GM18498 (cell line): ENCODE data around the gene RTL5.

ENCODE experiments used
- ATAC-seq: cut with Tn5 transposase; IDR thresholded peaks from one replicate; pipeline ENCODE4 v1.9.1; 2021; ENCODE audit warnings: mild to moderate bottlenecking, moderate library complexity; ENCODE audit not compliant: unreplicated experiment

RTL5 gene

DNA sequence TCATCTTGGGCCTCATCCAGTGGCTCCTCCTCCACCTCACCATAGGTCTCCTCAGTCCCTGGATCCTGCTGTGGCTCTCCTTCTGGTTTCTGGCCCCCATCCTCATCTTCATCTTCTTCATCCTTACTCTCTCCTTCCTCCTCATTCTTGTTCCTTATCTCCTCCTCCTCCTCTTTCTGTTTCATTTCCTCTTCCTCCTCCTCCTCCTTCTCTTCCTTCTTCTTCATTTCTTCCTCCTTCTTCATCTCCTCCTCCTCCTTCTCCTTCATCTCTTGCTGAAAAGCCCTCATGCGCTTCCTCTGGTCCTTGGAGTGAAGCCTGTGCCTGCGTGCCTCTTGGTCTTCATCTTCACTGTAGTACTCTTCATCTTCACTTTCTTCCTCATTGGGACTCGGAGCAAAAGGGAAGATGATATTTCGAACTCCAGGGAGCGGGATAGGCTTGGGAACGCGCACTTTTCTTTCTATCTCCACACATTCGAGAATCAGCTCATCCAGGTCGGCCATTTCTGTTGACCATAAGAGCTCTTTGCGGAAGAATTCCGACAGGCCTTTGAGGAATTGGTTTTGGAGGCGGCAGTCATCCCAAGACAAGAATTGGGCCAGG, 1.5 kb downstream of the RTL5 start:
- ATAC-seq = no peak

DNA sequence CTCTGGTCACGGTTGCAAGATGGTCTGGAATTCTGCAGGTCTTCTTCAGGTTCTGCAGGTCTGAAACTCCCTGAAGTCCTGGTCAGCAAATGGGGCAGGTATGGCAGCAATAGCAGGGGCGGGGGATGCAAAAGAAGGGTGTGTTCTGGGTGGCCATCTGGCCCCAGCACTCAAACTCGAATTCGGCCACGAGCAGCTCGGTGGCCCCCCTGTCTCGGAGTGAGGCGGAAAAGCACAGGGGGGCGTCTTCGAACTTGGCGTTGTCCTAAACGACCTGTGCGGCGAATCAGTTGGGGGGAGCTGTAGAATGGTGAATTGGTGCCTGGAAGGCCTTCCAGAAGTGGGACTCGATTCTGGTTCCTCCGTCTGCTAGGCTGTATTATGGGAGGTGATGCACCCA, 2.1 kb downstream of the RTL5 start:
- no peak for ATAC-seq

DNA sequence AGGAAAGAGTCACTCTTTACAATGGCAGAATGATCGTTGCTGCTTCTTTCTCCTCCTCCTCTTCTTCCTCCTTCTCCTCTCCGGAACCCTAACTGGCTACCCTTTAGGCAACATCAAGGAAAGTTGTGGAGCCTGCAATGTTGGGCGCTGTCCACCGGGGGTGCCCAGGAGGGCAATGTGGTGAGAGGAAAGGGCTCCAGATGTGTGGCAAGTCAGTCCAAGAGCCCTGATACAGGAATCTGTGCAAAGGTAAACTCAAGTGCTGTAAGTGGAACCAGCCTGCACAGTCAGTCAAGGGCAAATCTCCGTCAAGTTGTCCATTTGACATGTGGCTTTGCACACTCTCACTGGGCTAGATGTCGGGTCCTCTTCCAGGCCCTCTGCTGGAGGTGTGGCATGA, 2.8 kb downstream of the RTL5 start:
- no peak for ATAC-seq

DNA sequence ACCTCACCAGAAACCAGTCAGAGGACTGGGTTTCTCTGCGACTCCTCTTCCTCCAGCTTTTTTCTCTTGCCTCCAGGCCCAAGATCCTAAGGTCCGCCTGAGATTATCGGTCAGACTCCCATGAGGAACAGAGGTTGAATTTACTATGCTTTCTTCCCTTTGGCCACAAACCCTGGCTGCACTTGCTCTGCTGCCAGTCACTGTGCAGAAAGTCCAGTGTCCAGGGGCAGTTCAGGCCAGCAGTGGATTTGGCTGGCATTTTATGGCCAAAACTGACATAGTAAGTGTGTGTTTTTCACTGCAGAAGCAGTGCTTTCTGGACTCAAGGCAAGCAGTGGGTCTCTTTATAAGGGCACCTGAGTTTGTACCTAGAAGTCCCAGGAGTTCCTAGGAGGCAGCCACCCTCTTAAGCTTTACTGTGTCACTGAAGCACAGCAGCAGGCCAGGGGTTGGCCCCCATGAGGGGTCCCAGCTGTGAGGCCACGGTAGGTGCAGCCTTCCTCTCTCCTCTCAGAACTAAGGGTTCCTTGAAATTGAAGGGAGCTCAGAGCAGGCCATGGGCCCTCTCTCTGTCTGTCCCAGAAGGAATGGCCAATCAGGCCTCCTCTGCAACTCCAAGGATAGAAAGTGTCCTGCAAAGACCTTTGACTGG, 3.4 kb downstream of the RTL5 start:
- ATAC-seq = no peak

DNA sequence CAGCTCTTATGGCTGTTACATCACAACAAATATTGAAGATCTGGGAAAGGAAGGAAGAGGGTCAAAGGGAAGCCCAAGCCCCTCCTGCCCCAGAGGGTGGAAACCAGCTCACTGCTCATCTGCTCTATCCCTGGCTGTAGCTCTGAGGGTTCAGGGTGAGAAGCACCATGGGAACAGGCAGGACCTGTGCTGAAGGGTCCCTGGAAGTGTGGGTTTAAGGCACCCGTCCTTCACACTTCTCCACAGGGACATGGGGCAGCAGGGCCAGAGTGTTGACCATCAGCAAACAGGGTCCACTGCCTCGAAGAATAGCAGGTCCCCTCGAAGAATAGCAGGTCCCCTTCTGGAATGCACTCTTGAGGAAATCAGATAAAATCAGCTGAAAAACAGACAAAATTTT, 4.4 kb downstream of the RTL5 start:
- ATAC-seq = no peak

DNA sequence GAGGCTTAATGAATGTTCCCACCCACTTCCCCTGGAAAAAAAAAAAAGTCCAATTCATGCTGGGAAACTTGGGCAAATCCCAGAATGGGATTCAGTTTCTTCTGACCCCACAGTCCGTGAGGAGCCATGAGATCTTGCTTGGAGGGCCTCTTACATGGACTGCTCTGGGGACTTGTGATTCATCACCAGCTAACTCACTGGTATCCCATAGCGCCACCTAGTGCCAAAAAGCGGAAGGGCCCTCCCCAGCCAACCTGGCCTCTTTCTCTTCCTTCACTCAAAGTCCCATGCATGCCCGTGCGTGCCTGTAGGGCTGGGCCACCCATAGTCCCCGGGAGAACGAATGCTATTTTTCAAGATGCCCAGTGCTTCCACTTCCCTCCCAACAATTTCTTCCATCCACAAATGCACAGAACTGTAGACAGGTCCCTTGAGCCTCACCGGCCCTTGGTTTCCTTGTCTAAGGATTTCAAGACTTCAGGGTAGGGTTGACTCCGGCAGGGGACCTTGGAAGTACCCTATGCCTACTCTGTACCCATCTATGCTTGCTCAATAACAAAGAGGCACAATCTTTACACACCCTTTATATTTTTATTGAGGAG, 5.1 kb downstream of the RTL5 start:
- ATAC-seq = peak; percentile 67

DNA sequence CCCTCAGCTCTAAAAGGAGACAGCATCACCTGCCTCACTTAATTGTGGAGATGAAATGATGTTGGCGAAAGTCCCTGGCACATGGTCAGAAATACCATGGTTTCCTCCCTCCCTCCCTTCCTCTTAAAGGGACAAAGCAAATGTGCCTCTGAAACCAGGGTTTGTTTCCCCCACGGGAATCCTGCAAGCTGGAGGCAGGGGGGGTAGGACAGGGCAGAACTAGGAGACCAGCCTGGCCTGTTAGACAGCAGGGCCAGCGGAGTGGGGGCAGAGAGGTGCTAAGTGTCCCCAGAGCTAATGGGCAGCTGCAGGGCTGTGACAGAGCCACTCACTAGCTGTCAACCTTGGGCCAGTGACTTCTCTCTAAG, 5.7 kb downstream of the RTL5 start:
- no peak for ATAC-seq

DNA sequence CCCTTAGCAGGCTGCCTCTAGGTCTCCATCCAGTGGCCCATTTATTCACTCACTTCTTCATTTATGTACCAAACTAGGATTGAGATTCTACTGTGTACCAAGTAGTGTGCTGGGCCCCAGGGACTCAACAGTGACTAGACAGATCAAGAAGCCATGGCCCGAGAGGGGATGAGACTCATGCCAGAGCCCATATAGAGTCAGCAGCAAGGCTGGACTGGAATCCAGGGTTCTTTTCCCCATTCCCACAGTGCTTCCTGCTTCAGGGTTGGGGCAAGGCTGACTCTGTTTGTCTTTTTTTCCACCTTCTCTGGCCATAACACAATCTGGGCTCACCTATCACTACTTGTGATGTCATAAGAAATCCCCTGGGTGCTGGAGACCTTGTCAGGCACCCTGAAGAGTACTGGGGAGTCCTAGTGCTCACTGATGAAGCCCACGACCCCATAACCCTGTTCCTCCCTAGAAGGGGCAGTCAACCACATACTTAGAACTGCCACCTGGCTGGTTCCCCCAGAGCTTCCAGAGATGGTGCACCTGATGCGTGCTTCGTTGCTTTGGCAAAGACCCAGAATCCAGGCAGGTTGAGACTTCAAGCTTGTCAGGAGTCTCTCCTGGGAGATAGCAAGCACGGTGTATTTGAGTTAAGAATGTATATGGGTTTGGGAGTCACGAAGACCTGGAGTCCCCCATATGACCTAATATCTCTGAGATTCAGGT, 6.2 kb downstream of the RTL5 start:
- no peak for ATAC-seq

DNA sequence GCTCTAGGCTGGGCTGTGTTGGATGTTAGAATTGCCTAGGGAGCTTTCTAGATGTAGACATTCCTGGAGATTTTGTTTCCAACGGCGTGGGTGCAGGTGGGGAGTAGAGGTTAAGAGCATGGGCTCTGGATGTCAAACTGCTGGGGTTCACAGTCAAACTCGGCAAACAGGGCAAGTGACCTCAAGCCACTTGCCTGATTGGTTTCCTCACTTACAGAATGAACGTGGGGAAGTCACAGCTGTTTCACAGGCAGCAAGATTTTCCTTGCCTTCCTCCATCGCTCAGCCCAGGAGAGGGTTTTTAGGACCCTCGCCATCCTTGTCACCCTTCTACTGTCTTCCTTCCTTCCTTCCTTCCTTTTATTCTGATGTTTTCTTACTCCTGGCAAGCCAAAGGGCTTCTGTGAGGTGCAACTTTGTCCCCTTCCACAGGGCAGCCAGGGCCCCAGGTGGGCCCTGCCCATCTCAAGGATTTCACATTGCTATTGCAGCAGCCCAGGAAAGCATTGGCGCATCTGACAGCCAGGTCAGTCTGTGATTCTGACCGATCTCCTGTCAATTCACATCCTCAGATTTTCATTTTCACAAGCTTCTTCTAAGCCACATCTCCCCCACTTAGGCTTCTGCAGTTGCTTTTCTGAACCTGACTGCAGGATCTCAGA, 7.0 kb downstream of the RTL5 start:
- ATAC-seq = no peak

DNA sequence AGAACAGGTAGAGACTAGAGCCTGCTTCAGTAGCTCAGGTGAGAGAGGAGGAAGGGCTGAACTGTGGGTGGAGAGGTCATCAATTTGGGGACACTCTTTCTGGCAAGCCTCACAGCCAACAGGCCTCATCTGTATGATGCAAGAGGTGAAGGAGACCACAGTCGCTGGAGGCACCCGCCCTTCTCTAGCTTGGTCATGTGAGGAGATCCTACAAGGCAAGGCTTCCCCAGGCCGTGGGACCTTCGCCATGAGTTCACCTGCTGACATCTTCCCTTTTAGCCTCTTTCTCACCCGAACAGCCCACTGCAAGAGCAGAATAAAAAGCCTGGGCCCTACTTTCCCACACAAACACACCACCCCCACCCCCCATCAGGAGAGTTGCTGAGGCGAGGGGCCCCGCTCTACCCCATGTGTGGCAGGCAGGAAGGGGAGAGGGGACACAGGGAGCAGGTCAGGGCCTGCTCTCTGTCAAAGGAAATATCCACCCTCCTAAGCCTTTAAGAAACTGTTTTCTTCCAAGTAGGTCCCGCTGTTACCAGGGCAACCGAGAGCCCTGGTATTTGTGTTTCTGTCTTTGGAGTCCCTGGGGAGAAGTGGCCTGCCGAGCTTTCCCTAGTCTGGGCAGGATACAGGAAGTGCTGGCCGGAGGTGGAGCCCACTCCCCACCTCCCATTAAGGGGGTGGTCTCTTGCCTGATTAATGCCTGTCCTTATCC, 8.1 kb downstream of the RTL5 start:
- no peak for ATAC-seq

DNA sequence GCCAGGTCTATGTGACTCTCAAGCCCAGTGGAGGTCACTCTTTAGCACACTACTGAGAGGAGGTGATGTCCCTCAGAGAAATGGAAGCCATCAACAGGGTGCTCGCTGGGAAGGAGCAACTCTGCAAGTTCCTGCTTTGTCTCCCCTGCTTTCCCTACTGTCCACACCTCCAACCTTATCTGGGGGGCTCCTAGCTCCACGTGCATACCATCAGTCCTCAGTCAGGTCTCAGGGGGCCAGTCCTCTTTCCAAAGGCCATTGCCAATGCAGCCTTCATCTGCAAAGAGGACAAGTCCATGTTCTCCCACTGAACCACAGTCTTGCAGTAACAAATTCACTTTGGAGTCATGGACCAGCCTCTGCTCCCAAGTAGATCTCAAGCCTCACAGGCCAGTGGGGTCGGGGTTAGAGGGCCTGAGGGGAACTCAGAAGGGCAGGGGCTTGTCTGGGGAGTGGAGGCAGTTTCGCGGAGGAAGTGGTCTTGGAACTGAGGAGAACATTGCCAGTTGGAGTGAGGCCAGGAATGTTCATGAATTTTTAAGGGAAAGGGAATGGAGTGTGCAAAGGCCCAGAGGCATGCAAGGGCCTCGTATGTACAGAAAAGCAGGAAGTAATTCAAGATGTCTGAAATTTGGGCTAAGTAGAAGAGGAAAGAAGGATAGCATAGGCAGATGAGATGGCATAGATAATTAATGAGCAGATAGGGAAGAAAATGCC, 8.9 kb downstream of the RTL5 start:
- ATAC-seq = no peak

DNA sequence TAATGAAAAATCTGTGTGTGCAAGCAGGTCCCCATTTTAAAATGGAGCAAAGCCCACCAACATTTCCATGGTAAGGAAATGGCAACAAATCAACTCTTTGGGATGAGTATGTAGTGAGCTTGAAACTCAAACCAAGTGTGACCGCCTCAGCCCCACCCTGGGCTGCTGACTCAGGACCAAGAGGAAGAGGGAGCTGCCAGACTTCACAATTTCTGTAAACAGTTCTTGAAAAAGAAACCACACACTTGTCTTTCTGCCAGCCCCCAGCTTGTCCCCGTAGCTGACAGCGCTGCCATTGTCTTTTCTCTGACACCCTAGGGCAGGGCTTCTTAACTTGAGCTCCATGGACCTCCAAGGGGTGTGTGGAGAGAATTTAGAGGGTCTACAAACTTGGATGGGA, 10.3 kb downstream of the RTL5 start:
- peak; percentile 81 for ATAC-seq

DNA sequence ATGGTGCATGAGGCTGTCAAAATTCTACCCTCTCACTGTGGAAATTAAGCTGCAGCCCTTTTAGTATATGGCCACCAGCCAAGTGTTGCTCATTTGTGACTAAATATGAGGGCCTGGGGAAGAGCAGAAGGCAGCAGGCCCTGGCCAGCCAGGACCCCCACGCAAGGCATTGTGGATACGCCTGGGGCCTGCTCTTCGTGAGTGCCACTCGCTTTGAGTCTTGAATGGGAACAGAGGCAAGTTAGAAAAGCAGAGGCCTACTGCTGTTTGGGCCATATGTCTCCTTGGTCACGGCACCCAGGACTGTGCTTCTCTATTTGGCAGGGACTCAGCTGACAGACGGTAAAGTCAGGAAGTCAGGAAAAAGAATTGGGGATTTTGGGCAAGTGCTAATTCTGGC, 10.9 kb downstream of the RTL5 start:
- no peak for ATAC-seq

DNA sequence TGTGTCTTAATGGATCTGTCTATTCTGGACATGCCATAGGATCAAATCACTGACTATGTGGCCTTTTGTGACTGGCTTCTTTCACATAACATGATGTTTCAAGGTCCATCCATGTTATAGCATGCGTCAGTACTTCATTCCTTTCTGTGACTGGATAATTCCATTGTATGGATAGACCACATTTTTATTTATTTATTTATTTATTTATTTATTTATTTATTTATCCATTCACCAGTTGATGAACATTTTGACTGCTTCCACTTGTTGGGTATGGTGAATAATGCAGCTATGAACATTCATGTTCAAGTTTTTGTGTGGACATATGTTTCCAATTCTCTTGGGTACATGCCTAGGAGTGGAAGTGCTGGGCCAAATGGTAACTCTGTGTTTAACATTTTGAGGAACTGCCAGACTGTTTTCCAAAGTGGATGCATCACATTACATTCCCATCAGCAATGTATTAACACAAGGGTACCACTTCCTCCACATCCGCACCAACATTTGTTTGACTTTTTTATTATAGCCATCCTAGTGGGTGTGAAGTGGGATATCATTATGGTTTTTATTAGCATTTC, 14.0 kb downstream of the RTL5 start:
- ATAC-seq = no peak

DNA sequence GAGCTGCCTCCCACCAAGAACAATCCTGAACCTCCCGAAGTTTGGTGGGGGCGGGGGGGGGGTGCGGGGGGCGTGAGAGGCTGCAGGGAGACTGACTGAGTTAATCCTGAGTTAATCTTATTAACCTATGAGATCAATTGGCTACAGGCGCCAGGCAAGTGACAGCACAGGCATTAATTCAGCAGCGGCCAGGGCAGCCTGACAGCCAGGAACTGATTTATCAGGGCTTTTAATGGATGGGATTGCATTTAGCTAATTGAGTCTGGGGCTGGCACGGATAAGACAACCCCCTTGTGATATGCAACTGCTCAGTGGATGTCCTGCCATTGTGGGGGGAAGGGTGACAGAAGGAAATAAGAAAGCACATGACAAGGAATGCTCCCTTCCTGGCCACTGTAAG, 16.3 kb downstream of the RTL5 start:
- ATAC-seq = no peak

DNA sequence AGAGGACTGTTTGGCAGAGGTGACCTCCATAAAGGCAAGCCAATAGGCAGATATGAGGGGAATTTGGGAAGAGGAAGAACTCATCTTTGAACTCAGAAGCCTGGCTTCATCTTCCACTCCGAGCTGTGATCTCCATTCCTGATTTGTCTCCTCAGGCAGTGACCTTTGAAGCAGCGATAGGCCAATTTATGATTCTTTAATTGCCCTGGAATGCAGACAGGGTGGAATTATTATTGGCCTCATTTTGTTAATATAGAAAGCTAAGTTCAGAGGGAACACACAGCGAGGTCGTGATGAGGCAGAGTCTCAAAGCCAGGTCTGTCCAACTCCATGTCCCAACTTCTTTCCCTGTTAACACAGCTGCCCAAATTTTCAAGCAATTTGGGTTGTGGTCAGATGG, 16.9 kb downstream of the RTL5 start:
- ATAC-seq = no peak

DNA sequence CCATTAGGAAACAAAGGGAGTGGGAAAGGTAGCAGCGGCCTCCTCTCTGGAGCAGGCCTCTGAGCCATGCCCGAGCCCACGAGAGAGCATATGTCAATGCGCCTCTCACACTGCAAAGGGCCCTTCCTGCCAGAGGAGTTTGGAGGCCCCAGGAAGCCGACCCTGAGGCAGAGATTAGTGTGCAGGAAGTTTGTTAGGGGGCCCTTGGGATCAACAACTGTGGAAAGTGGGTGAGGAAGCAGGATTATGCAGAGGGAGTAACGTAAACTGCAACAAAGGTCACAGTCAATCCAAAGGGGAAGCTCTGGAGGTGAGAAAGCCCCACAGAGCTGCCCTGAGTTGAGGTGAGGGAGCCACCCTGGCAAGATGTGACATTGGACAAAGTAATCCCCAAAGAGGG, 17.4 kb downstream of the RTL5 start:
- ATAC-seq = no peak

DNA sequence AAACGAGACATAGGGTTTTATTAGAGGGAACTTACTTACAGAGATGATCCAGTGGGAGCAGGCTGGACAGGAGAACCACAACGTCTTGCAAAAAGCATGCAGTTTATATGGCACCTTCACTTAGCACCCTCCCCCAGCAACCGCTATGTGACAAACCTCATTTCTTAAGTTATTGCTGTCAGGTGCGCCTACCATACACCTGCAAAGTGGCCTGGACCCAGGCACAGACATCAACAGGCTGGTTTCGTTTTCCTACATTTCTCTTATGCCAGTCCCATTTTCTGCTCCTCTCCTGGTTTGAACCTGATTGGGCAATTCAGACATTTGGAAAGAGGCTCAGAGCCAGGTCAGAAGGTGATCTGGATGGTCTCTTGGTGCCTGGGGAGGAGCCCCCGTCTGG, 18.3 kb downstream of the RTL5 start:
- no peak for ATAC-seq

DNA sequence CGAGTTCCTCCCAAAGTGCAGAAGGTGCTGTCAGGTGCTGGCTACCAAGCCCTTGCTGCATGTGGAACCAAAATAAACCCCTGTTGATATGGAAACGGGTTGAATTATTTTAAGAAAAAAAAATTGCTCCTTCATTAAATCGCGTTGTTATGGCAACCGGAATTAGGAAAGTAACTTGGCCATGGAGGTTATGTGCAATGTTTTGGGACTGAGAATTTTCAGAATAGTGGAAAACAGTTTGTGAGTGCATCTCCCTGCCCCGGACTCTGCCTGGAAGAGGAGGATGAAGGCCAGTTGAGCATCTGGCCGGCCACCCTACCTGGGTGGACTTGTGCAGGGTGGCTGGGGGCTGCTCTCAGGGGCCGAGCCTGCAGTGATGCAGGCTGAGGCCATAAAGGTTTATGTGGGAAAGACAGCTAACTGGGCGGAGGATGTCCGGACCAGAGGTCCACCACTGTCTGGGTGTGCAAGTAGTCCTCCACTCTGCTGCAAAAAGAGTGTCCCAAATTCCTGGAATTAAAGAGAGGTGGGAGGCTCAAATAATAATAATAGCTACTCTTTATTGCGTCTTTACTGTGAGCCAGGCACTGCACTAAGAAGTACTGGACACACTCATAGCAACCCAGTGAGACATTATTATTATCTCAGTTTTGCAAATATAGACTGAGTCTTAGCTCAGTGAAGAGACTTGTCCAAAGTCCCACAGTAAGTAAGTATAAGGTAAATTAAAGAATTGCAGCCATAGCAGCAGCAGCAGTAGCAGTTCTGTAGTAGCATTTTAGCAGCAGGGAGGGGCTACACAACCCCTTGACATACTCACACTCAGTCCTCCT, 20.6 kb downstream of the RTL5 start:
- no peak for ATAC-seq
